Upper lobe of left lung (tissue), 6 donors: ENCODE results near the gene GABBR1. TPM values are rescaled to one million over a fixed set of nuclear protein-coding genes. Genes with fewer than 3 reads are reported as not detected.

Source experiments
- ATAC-seq, 2 donors: fragments of 200-7000 bp; cut with Tn5 transposase; one replicate each; pipeline ENCODE4 v1.9.1; 2022; ENCODE audit warnings: mild to moderate bottlenecking in 2 of 2, moderate library complexity in 2 of 2; ENCODE audit not compliant: low FRiP score in 2 of 2
- DNase-seq, 2 donors: peaks; one replicate each; pipeline ENCODE4 v3.0.0-alpha.2; 2019 to 2020
- H3K27ac ChIP-seq, 4 donors: fragments of 200-600 bp; sonication (generic); one replicate each; pipeline ENCODE4 v1.5.1; 2016 to 2019
- H3K27me3 ChIP-seq, 4 donors: fragments of 200-600 bp; sonication (generic); one replicate each; pipeline ENCODE4 v1.5.1; 2017 to 2019
- H3K36me3 ChIP-seq, 4 donors: fragments of 200-600 bp; sonication (generic); one replicate each; pipeline ENCODE4 v1.5.1; 2016 to 2019
- H3K4me1 ChIP-seq, 4 donors: fragments of 200-600 bp; sonication (generic); one replicate each; pipeline ENCODE4 v1.5.1; 2018 to 2019
- H3K4me3 ChIP-seq, 4 donors: fragments of 200-600 bp; sonication (generic); one replicate each; pipeline ENCODE4 v1.5.1; 2017 to 2019; ENCODE audit warnings: mild to moderate bottlenecking in 2 of 4, moderate library complexity in 1 of 4
- H3K9me3 ChIP-seq, 4 donors: fragments of 200-600 bp; sonication (generic); one replicate each; pipeline ENCODE4 v1.5.1; 2018 to 2019
- EP300 ChIP-seq, 4 donors: sonication (generic); formaldehyde crosslinking; IDR thresholded peaks; one replicate each; pipeline ENCODE4 v1.5.1; 2017; ENCODE audit warnings: antibody characterized with exemption in 4 of 4, control low read depth in 2 of 4
- POLR2A ChIP-seq, 4 donors: fragments of 450-650 bp; IDR thresholded peaks; one replicate each; pipeline ENCODE4 v1.5.1; 2016 to 2017; ENCODE audit warnings: antibody characterized with exemption in 4 of 4, mild to moderate bottlenecking in 2 of 4
- POLR2AphosphoS5 ChIP-seq, 2 donors: sonication (generic); formaldehyde crosslinking; IDR thresholded peaks; one replicate each; pipeline ENCODE4 v1.5.1; 2017; ENCODE audit warnings: antibody characterized with exemption in 2 of 2
- WGBS, 2 donors: methylation state at CpG; one replicate each; pipeline ENCODE4 v1.1.5; 2017 to 2018; 5-methylcytosine and 5-hydroxymethylcytosine counted together
- total RNA-seq, 6 donors: library from RNA; depleted of rRNA in 4 of 6; stranded (reverse); fragments of >200 nt in 4 of 6; gene quantifications; one replicate each; pipeline versions ENCODE4 v1.1.0 to v1.2.1, GENCODE V29; 2016 to 2021
- TF ChIP-seq, protein P1 (sequence below), 6 experiments: fragments of 450-650 bp in 4 of 6; fragments of 200-600 bp in 2 of 6; sonication (generic) in 2 of 6; IDR thresholded peaks; one replicate each; pipeline ENCODE4 v1.5.1; 2016 to 2019; ENCODE audit warnings: antibody characterized with exemption in 6 of 6
- donor health status: DM: no; HTN: no; CAD: no; lungs with moderate emphysema.
- donor health status: DM: no; HTN: yes; CAD: no; lungs with severe emphysema.

Gene GABBR1
- total RNA-seq, 6 donors from 2014 or later, result 13.2 to 171 (median 34.8) TPM

- Histone ChIP-seq H3K4me3 (no peak overlapping the region), H3K9me3 (no peaks in the 10 kb centered on the region), H3K27me3 (no peaks in the 10 kb centered on the region), H3K36me3 (no peaks in the 10 kb centered on the region), H3K4me1 (no peaks in the 10 kb centered on the region), H3K27ac (no peak overlapping the region)
- 76 to 81% methylated on average over 4 of the region's 4 CpGs for WGBS, 2 donors
- no peak for DNase-seq
- no peak for ATAC-seq
- no peak for TF ChIP-seq EP300 (IDR thresholded peaks at IDR 0.05)
- TF ChIP-seq POLR2AphosphoS5 (IDR thresholded peaks at IDR 0.05), result no peak
- TF ChIP-seq POLR2A (IDR thresholded peaks at IDR 0.05), result no peak
- TF ChIP-seq, protein P1, sequence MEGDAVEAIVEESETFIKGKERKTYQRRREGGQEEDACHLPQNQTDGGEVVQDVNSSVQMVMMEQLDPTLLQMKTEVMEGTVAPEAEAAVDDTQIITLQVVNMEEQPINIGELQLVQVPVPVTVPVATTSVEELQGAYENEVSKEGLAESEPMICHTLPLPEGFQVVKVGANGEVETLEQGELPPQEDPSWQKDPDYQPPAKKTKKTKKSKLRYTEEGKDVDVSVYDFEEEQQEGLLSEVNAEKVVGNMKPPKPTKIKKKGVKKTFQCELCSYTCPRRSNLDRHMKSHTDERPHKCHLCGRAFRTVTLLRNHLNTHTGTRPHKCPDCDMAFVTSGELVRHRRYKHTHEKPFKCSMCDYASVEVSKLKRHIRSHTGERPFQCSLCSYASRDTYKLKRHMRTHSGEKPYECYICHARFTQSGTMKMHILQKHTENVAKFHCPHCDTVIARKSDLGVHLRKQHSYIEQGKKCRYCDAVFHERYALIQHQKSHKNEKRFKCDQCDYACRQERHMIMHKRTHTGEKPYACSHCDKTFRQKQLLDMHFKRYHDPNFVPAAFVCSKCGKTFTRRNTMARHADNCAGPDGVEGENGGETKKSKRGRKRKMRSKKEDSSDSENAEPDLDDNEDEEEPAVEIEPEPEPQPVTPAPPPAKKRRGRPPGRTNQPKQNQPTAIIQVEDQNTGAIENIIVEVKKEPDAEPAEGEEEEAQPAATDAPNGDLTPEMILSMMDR (IDR thresholded peaks at IDR 0.05), result no peak
Observed at GRCh38 chr6:29537714-29538403, 95.1 kb downstream of the GABBR1 start.

- DNase-seq (no peak), ATAC-seq (no peak)
- no peaks in the 10 kb centered on the region for H3K4me1 ChIP-seq
- 45 to 67% methylated on average over 1 of the region's 2 CpGs for WGBS, 2 donors
- H3K27ac ChIP-seq, result no peak overlapping the region
- no peaks in the 10 kb centered on the region for H3K9me3 ChIP-seq
- no peaks in the 10 kb centered on the region for H3K27me3 ChIP-seq
- no peaks in the 10 kb centered on the region for H3K36me3 ChIP-seq
- no peak for TF ChIP-seq EP300 (IDR thresholded peaks at IDR 0.05)
- no peak for TF ChIP-seq POLR2AphosphoS5 (IDR thresholded peaks at IDR 0.05)
- no peak for TF ChIP-seq POLR2A (IDR thresholded peaks at IDR 0.05)
- TF ChIP-seq, protein P1 (IDR thresholded peaks at IDR 0.05), result no peak
- H3K4me3 ChIP-seq, result no peak overlapping the region
Observed at GRCh38 chr6:29532320-29532951, 100.5 kb downstream of the GABBR1 start.

- Histone ChIP-seq H3K4me3 (no peak overlapping the region), H3K27ac (no peak overlapping the region), H3K4me1 (no peaks in the 10 kb centered on the region), H3K27me3 (no peaks in the 10 kb centered on the region), H3K36me3 (no peaks in the 10 kb centered on the region), H3K9me3 (no peaks in the 10 kb centered on the region)
- TF ChIP-seq POLR2AphosphoS5 (IDR thresholded peaks at IDR 0.05), result no peak
- no peak for TF ChIP-seq POLR2A (IDR thresholded peaks at IDR 0.05)
- TF ChIP-seq EP300 (IDR thresholded peaks at IDR 0.05), result no peak
- TF ChIP-seq, protein P1 (IDR thresholded peaks at IDR 0.05), result no peak
- DNase-seq, result no peak
- 14 to 78% methylated on average over 1 to 3 of the region's 3 CpGs for WGBS, 2 donors
- ATAC-seq, result no peak
Observed at GRCh38 chr6:29531668-29532067, 101.3 kb downstream of the GABBR1 start.

- TF ChIP-seq, protein P1 (IDR thresholded peaks at IDR 0.05), result no peak
- TF ChIP-seq EP300 (IDR thresholded peaks at IDR 0.05) (no peak), POLR2AphosphoS5 (IDR thresholded peaks at IDR 0.05) (no peak), POLR2A (IDR thresholded peaks at IDR 0.05) (no peak)
- Histone ChIP-seq H3K27ac (no peak overlapping the region), H3K4me1 (no peaks in the 10 kb centered on the region), H3K9me3 (no peaks in the 10 kb centered on the region), H3K27me3 (no peaks in the 10 kb centered on the region), H3K4me3 (no peak overlapping the region), H3K36me3 (no peaks in the 10 kb centered on the region)
- no peak for DNase-seq
- no peak for ATAC-seq
- WGBS, 2 donors, result 86% methylated on average over 2 of the region's 2 CpGs; no CpG with 5 or more reads in 1 of the 2 donors
Observed at GRCh38 chr6:29530671-29531310, 102.2 kb downstream of the GABBR1 start.
